RWPE2 (cell line): Measurements from ENCODE around the gene UBL7.

ENCODE experiments used
- ATAC-seq: fragments of 200-7000 bp; cut with Tn5 transposase; 3 replicates; pipeline ENCODE4 v1.9.1; 2021; ENCODE audit warnings: low read depth
- DNase-seq: peaks from one replicate; pipeline ENCODE4 v3.0.0-alpha.2; 2020; ENCODE audit warnings: low spot score
- H3K27ac ChIP-seq: fragments of 450-650 bp; 2 replicates; pipeline ENCODE4 v1.5.1; 2017; ENCODE audit warnings: mild to moderate bottlenecking; ENCODE audit not compliant: poor library complexity, severe bottlenecking
- H3K27me3 ChIP-seq: fragments of 250-450 bp; sonication (Bioruptor Pico); 2 replicates; pipeline ENCODE4 v1.5.1; 2021; ENCODE audit warnings: mild to moderate bottlenecking, moderate library complexity; ENCODE audit not compliant: insufficient read depth, poor library complexity, severe bottlenecking
- H3K36me3 ChIP-seq: fragments of 250-450 bp; sonication (Bioruptor Pico); 2 replicates; pipeline ENCODE4 v1.5.1; 2020; ENCODE audit warnings: low read depth, mild to moderate bottlenecking, moderate library complexity
- H3K4me1 ChIP-seq: fragments of 250-450 bp; sonication (Bioruptor Pico); 2 replicates; pipeline ENCODE4 v1.5.1; 2021; ENCODE audit warnings: mild to moderate bottlenecking, moderate library complexity; ENCODE audit not compliant: insufficient read depth, poor library complexity, severe bottlenecking
- H3K4me3 ChIP-seq: fragments of 250-450 bp; sonication (Bioruptor Pico); 2 replicates; pipeline ENCODE4 v1.5.1; 2021; ENCODE audit warnings: mild to moderate bottlenecking, moderate library complexity; ENCODE audit not compliant: severe bottlenecking
- H3K9me3 ChIP-seq: fragments of 250-450 bp; sonication (Bioruptor Pico); 2 replicates; pipeline ENCODE4 v1.5.1; 2021; ENCODE audit warnings: mild to moderate bottlenecking, moderate library complexity; ENCODE audit not compliant: severe bottlenecking
- CTCF ChIP-seq: fragments of 450-650 bp; IDR thresholded peaks from one replicate; pipeline ENCODE4 v1.5.1; 2017; ENCODE audit warnings: mild to moderate bottlenecking, moderate library complexity; ENCODE audit not compliant: poor library complexity, severe bottlenecking

Gene UBL7

GRCh38 chr15:74400313-74400860, 60.6 kb downstream of the UBL7 start:
- TF ChIP-seq CTCF = no peak
- Histone ChIP-seq H3K4me1 (peaks cover 48% of the 10 kb centered on the region), H3K27ac (peak overlapping the region; percentile 95), H3K9me3 (no peaks in the 10 kb centered on the region), H3K27me3 (no peaks in the 10 kb centered on the region), H3K36me3 (no peaks in the 10 kb centered on the region), H3K4me3 (no peak overlapping the region)
- DNase-seq (no peak), ATAC-seq (no peak)

DNA sequence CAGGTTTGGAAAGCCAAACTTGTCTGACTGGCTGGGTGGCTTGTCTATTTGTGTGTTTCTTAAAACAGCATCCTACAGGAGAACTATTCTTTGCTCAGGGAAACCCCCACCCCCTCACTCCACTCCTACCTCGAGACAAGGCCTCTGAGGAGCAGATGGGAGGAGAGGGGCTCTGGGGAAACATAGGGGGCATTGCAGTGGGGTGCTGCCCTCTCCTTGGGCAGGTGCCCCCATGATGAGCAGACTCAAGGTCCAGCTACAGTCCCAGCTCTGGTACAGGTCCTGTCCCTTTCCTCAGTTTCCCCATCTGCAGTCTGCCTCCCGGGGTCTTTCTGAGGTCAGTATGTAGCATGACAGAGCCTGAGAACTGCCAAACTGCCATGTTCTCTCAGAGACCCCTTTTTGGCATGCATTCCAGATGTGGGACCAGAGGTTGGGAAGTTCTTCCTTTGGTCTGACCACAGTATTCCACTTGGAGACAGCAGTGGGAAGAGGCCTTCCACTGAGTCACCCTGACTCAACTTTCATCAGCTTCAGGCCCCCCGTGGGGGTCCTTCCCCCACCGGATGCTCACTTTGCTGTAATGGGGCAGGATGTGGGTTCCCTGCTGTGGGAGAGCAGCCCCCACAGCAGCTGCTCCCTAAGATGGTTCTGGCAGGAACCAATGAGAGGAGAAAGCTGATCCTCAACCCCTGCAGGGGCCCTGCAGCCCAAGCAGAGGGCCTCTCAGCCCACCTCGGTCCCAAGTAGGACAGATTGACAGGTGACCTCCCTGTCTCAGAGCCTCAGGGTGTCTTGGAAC, 61.2 kb downstream of the UBL7 start:
- Histone ChIP-seq H3K4me1 (peaks cover 54% of the 10 kb centered on the region), H3K9me3 (no peaks in the 10 kb centered on the region), H3K27ac (peak overlapping the region; percentile 95), H3K27me3 (no peaks in the 10 kb centered on the region), H3K36me3 (no peaks in the 10 kb centered on the region), H3K4me3 (no peak overlapping the region)
- ATAC-seq (no peak), DNase-seq (no peak)
- TF ChIP-seq CTCF = no peak

GRCh38 chr15:74399100-74399499, 61.9 kb downstream of the UBL7 start:
- Histone ChIP-seq H3K4me1 (peaks cover 54% of the 10 kb centered on the region), H3K27me3 (no peaks in the 10 kb centered on the region), H3K36me3 (no peaks in the 10 kb centered on the region), H3K9me3 (no peaks in the 10 kb centered on the region), H3K27ac (peak overlapping the region; percentile 95), H3K4me3 (no peak overlapping the region)
- no peak for ATAC-seq
- no peak for TF ChIP-seq CTCF
- DNase-seq = no peak

GRCh38 chr15:74398183-74398582, 62.8 kb downstream of the UBL7 start:
- TF ChIP-seq CTCF = no peak
- H3K4me1 ChIP-seq = peaks cover 54% of the 10 kb centered on the region
- H3K27me3 ChIP-seq = no peaks in the 10 kb centered on the region
- H3K27ac ChIP-seq = peak overlapping the region; percentile 95
- H3K9me3 ChIP-seq = no peaks in the 10 kb centered on the region
- no peaks in the 10 kb centered on the region for H3K36me3 ChIP-seq
- no peak for DNase-seq
- no peak overlapping the region for H3K4me3 ChIP-seq
- no peak for ATAC-seq
